MV-4-11 (cell line): ENCODE data around the gene C5orf15.

ENCODE experiments used
- DNase-seq: peaks from one replicate; lab custom pipeline; 2025; lab: John Stamatoyannopoulos, UW

The C5orf15 gene

DNA sequence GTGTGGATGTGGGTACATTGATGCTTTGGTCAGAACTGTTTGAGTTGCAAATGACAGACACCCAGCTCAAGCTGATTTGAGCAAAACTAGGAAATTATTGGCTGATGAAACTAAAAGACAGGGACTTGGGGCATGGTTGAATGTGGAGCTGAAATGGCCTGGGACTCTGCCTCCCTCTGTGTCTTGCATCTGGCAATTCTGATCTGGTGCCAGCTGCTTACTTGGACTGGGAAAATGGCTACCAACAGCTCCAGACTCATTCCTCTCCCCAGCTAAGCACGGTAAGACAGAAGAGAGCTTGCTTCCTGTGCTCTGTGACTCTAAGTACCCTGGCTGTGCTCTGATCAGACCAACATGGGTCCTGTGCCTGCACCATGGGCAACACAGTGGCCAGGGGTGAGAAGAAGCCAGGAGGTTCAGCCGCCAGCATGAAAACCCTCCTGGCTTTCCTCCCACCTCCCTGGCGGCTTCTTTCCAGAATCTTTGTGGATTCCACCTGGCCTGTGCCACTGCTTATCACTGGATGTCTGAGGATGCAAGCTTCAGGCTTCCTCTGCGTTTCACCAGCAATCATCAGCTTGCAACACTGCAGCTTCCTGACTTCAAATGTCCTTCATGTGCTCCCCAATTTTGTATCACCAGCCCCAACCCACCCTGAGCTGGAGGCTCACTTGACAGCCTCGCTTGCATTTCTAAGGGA, 44.1 kb downstream of the C5orf15 start:
- DNase-seq: no peak

DNA sequence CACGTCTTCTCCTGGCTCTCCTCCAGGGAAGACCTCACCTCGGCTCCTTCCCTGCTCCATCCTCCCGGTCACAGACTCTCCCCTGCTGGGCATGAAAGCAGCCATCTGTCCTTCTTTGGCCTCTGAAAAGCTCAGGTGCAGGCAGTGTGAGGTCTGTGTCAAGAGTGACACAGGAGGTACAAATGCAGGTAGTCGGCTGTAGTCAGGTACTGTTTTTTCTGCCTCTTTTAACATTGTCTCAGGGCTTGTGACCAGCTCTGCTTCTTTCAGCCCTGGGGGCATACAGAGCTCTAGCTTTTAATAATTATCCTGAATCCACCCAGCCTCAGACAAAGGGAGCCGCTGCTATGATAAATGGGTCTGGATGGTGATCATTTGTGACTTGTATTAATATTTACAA, 46.4 kb downstream of the C5orf15 start:
- no peak for DNase-seq

DNA sequence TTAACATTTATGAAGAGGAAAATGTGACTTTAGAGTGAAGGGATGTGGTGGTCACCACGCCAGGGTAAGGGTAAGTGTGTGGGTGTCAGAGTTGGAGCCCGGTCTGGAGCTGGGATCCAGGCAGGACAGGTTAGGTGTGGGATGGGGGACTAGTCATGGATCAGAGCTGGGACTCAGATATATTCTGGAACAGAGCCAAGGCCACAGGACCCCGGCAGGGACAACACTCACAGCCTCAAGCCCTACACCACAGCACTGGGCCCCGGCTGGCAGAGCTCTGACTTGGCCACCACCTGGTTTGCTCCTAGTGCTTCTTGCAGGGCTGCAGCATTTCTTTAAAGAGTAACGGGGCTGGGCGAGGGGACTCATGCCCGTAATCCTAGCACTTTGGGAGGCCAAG, 47.4 kb downstream of the C5orf15 start:
- no peak for DNase-seq

DNA sequence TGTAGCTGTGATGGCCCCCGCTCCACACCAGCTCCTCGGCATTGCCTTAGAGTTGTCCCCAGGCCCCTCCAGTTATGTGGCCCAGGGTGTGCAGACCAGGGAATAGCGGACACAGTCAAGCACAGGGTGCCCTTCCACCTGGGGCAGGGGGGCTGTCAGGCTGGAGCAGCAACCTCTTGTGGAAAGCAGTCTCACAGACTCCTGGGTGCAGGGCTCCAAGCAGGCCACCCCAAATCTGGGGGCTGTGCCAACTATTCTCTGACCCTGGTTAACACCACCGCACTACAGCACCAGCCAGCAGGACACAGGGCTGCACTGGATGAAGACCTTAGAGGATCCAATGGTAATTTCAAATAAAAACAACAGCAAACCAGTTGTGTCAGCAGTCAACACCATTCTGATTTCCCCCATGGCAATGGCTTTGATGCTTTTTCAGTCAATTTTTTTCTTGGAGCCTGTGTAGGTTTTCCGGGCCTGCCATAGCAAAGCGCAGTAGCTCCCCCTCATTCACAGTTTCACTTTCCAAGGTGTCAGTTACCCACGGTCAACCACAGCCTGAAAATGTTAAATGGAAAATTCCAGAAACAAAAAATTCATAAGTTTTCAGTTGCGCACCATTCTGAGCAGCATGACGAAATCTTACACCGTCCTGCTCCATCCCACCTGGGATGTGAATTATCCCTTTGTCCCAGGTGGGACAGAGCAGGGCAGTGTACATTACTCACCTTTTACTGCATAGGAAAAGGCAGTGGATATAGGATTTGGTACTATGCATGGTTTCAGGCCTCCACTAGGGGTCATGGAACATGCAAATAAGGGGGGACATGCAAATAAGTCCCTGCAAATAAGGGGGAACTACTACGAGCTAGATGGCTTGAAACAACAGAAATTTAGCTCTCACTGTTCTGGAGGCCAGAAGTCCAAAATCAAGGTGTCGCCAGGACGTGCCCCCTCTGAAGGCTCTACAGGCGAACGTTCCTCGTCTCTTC, 49.0 kb downstream of the C5orf15 start:
- no peak for DNase-seq

DNA sequence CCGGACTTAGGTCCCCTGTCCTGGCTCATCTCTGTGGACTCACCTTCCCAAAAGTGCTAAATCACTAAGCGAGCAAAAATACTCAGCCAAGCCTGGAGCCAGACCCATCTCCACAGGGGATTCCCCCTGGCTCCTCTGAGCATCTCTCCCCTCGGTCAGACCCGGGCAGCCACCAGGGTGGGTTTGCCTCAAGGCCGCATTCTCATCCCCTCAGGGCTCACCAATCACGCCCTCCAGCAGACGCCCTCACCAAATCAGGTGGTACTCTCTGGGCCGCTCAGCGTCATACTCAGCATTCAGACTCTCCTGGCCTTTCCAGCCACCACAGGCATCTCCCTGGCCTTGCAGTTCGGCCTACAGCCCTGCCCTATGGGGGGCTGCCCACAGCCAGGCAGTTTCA, 49.7 kb downstream of the C5orf15 start:
- DNase-seq: no peak

DNA sequence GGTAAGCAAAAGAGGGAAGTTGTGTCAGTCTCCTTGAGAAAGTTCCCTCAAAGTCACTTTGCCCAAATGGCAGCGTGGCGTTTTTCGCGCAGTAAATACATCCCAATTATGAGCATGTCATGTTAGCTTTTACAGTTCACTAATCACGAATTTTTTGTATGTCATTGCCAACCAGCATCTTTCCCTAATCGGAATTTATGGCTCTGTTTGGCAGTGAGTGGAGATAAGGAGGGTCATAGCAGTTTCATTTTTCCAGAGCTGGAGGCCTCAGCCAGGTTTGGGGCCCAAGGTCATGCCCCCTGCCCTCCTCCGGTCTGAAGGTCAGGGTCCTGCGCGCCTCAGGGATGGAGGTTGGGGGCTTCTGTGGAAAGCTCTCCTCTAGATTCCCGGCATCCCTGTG, 50.1 kb downstream of the C5orf15 start:
- DNase-seq: no peak

DNA sequence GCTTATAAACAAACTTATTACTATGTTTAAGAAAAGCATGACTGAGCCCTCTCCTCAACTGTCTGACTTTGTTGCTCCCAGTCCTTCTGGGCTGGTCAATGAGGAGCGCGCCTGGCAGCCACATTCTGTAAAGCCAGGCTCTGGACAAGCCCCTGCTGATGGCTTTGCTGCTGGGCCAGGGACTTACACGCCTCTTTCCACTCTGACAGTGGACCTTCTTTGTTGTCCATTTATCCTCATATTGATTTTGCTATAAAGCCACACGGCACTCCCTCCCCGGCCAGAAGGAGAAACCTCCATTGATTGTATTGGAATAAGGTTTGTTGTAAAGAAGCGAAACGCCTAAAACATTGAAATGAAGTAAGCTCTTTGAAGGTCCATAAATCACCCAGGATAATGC, 50.6 kb downstream of the C5orf15 start:
- no peak for DNase-seq

DNA sequence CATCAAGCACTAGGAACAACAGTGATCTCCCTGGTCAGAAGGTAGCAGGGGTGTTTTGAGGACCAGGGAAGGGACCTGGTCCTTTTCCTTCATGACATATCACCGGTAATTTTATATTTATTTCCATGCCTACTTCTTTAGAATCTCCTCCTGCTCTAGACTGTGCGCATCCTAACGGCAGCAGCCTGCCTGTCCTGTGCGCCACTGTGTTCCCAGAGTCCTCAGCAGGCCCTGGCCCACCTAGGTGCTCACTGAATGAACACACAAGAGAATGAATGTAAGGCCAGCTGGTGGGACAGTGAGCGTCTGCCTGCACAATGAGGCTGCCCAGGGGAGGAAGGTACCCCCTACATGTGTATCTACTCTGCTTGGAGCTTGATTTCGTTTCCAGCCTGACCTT, 51.5 kb downstream of the C5orf15 start:
- no peak for DNase-seq

DNA sequence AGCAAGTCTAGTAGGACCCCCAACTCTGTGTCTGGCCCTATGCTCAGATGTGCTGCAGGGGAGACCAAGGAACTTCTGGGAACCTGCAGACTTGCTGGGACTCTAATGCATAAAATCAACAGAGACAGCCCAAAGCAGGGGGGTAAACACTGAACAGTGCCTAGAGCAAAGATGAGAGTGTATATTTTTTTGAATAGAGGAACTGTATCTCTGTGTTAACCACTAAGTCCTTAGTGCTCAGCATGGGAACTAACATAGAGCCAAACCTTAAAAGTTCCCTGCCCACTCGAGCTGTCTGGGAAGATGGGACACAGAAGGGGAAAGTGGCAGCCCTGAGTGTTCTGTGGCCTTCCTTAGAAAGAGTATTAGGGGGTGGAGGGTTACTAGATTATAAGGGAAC, 51.9 kb downstream of the C5orf15 start:
- DNase-seq: no peak

DNA sequence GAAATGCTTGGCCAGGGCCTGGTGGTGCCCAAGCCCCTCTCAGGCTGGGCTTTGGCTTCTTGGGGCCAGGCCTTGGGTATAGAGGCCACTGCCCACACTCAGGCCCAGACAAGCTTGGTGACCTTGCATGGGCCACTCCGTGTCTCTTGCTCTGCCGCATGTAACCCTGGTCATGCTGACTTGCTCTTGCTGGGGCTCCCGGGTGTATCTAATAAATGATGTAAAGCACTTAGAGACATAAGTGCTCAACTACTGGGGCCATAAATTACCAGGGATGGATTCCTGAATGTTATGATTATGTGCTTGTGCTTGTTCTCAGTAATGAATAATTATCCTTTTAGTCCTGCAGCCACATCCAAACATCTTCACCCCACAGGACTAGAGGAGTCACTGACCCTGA, 54.0 kb downstream of the C5orf15 start:
- DNase-seq: no peak

DNA sequence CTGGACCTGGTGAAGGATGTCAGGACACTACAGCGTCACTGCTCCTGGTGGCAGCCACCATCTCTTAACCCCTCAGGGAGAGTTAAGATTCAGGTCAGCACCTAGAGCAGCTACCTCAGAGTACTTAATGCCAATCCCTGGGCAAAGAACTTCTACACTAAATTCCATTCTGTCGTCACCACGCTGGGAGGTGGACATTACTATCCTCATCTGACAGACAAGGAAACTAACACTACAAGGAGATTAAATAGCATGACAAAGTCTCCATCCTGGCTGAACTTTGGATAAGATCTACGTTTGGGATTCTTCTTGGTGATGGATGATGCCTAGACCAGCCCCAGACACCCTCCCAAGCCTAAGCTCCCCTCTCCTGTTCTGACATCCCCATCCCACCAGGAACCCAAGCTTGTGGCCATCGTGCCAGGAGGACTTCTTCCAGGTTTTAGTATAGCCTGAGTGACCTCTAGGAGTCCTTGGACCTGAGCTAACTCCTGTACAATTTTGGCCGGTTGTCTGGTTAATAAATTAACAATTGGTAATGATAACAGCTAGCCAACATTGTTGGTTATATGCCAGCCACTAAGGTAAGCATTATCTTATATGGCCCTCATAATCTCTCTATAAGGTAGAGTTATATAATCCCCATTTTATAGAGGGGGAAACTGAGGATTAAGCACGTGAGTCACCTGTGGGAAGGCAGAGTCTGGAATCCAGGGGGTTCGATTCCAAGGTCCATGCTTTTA, 54.8 kb downstream of the C5orf15 start:
- no peak for DNase-seq

DNA sequence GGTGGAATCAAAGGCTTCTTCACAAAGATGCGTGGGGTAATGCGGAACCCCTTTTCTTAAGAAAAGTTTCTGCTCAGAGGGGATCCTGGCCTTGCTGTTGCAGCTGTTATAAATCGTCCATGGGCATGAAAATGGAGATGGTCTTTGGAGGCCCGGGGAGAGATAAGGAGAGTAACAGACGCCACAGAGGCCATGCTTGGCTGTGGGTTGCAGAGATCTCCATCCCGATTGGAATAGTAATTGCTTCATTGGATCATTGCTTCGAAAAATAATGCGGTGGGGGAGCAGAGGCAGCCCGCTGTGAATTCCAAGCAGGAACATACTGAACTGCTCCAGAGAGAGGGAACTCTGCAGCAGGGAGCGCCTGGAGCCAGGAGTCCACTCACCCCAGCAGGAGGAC, 55.5 kb downstream of the C5orf15 start:
- DNase-seq: no peak

DNA sequence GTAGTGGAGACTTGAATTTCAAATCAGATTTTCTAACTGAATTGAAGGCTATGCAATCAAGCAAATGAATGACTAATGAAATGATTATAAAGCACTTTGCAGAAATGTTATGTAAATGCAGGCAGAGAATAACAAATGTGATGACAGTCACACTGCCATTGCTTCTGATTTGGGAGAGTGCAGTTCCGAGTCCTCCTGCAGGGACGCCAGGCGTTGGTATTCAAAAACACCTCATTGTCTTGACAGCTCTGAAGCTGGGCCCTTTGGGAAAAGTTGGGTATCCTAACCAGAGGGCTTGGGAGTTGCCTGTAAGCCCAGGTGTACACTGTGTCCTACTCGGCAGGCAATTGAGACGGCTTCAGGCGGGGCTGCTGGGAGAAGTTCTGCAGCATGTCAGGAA, 57.9 kb downstream of the C5orf15 start:
- no peak for DNase-seq

DNA sequence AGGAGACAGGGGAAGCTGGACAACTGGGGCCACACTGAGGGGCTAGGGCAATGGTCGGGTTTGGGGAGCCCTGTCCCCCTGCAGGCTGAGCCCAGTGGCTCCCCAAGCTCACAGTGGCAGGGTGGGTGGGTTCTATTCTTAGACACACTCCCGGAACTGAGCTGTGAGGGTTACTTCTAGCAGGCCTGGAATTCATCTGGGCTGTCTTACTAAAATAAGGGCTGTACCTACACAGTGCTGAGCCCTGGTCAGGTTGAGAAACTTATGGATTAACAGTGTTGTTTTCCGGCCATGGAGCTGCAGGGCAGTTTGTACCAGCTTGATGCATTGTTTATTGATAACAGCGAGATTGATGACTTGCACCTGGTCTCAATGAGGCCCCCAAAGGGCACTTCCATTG, 58.8 kb downstream of the C5orf15 start:
- no peak for DNase-seq

DNA sequence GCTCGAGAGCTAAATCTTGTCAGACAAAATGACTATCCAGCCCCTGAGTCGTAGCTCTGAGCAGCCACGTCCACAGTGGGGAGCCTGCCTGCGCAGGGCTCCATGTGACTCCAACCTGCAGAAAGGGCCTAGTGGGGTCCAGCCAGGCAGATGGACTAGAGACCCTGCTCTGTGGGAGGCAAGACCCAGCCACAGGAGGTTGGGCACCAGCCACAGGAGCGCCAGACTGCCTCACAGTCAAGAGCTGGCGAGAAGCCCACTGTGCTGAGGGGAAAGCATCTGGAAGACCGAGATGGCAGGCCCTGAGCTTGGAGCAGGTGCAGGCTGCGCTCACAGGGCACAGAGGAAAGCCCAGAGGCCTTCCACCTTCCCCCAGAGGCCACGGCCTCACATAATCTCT, 61.4 kb downstream of the C5orf15 start:
- no peak for DNase-seq

DNA sequence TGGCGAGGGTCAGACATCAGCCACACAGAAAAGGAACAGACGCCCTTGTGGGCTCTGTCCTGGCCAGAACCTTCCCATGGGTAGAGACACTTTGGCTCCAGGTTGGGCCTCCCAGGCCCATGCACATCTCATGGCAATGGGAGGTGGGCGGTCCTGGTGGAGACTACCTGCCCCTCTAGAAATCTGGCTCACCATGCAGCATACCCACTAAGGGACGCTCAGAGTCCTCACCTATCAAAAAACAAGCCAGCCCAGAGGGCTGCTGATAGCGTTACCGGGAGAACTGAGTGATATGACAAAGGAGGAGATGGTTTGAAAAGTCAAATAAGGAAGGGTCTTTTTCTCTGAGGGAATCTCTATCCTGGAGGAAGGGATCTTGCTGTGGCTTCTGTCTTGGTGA, 62.1 kb downstream of the C5orf15 start:
- no peak for DNase-seq
